Right cardiac atrium (tissue), 5 donors: ENCODE data around the gene TCAP. TPM values are rescaled to one million over a fixed set of nuclear protein-coding genes. Genes with fewer than 3 reads are reported as not detected.

Source experiments
- ATAC-seq, 2 donors: fragments of 200-7000 bp; cut with Tn5 transposase; one replicate each; pipeline versions ENCODE4 v1.8.0 to v1.9.1; 2020; ENCODE audit warnings: moderate library complexity in 2 of 2, mild to moderate bottlenecking in 1 of 2
- DNase-seq, 3 donors: peaks; one replicate each; pipeline ENCODE4 v3.0.0-alpha.2; 2020
- H3K27ac ChIP-seq: one replicate; pipeline ENCODE4 v1.5.1; 2013; ENCODE audit warnings: mild to moderate bottlenecking, low read length, control low read depth, moderate library complexity
- H3K27me3 ChIP-seq: one replicate; pipeline ENCODE4 v1.6.1; 2013; ENCODE audit not compliant: control insufficient read depth, insufficient read depth
- H3K4me1 ChIP-seq: one replicate; pipeline ENCODE4 v1.6.1; 2013; ENCODE audit warnings: low read length; ENCODE audit not compliant: control insufficient read depth, insufficient read depth
- H3K4me3 ChIP-seq: one replicate; pipeline ENCODE4 v1.5.1; 2013; ENCODE audit warnings: low read length, control low read depth
- H3K9me3 ChIP-seq: one replicate; pipeline ENCODE4 v1.6.1; 2013; ENCODE audit warnings: low read length; ENCODE audit not compliant: control insufficient read depth
- WGBS: extraction: QIAGEN DNeasy Blood & Tissue Kit; methylation state at CpG from one replicate; pipeline ENCODE4 v1.1.7; 2013; 5-methylcytosine and 5-hydroxymethylcytosine counted together
- intact Hi-C, 4 donors: fragments of 100-400 bp; cut with DNase I; formaldehyde crosslinking; loops; one replicate each; pipeline versions ENCODE4 v1.11.0 to v1.14.0; 2022 to 2023
- polyA plus RNA-seq: library from polyadenylated mRNA; stranded (reverse); fragments of 200-250 nt; gene quantifications from one replicate; pipeline ENCODE4 v1.2.3, GENCODE V29; 2013
- total RNA-seq, 4 donors: library from RNA; stranded (reverse); fragmentation: NEBNext Ultra II Directional; extraction: Animal tissue kit (Norgen Biotek cat#: 25700); gene quantifications; one replicate each; pipeline ENCODE4 v1.2.1, GENCODE V29; 2021
- donor health status: healthy with polysubstance abuse.
- donor health status: DM: no; HTN: yes; CAD: no.
- donor health status: DM: no; HTN: no; CAD: no.
- donor health status: DM: no; HTN: yes; CAD: no; lungs with severe emphysema.
- donor health status: DM: yes; HTN: yes; CAD: no.

TCAP gene
- total and polyA plus RNA-seq, 5 donors: 2,357 to 4,928 (median 3,533) TPM

- Histone ChIP-seq H3K27me3 (no peaks in the 10 kb centered on the region), H3K9me3 (no peaks in the 10 kb centered on the region), H3K27ac (no peak overlapping the region), H3K4me1 (peaks cover 24% of the 10 kb centered on the region), H3K4me3 (no peak overlapping the region)
- WGBS: 80% methylated on average over 11 of the region's 11 CpGs
- intact Hi-C loops: loop anchor here in 1 of 4 donors (10.0 kb wide), 1 partner anchor 65 kb away; the partner anchor contains the start of gene ERBB2
- DNase-seq (no peak), ATAC-seq (no peak)
Measured at GRCh38 chr17:39639566-39640458, 25.3 kb upstream of the TCAP start.

DNA sequence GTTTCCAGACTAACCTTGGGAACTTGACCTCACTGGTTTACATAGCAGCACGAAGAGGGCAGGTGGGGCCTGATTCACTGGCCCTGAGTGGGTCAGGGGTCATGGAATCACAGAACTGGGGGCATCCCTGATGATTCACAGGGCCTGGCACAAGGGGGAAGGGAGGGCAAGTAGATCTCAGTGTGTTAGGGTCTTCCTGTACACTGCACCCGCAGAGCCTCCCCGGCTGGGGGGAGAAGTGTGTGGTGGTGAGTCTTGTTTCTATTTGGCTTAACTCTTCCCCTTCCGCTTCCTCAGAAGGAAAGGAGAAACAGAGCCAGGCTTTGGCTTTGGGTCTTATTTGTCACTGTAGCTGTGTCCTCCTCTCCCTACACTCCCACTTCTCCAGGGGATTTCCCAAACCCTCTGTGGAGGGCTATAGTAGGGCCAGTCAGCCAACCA, 24.5 kb upstream of the TCAP start:
- Histone ChIP-seq H3K27ac (no peak overlapping the region), H3K4me1 (peaks cover 24% of the 10 kb centered on the region), H3K27me3 (no peaks in the 10 kb centered on the region), H3K9me3 (no peaks in the 10 kb centered on the region), H3K4me3 (no peak overlapping the region)
- ATAC-seq: no peak
- DNase-seq: no peak
- WGBS: 39% methylated on average over 4 of the region's 4 CpGs
- intact Hi-C loops: loop anchor here in 1 of 4 donors (10.0 kb wide), 1 partner anchor 64 kb away; the partner anchor contains the start of gene ERBB2

GRCh38 chr17:39641097-39641496, 24.1 kb upstream of the TCAP start:
- H3K4me3 ChIP-seq: no peak overlapping the region
- ATAC-seq (no peak), DNase-seq (no peak)
- WGBS: 96% methylated on average over 4 of the region's 4 CpGs
- H3K9me3 ChIP-seq: no peaks in the 10 kb centered on the region
- H3K4me1 ChIP-seq: peaks cover 24% of the 10 kb centered on the region
- no peaks in the 10 kb centered on the region for H3K27me3 ChIP-seq
- intact Hi-C loops: loop anchor here in 1 of 4 donors (10.0 kb wide), 1 partner anchor 64 kb away; the partner anchor contains the start of gene ERBB2
- H3K27ac ChIP-seq: no peak overlapping the region

DNA sequence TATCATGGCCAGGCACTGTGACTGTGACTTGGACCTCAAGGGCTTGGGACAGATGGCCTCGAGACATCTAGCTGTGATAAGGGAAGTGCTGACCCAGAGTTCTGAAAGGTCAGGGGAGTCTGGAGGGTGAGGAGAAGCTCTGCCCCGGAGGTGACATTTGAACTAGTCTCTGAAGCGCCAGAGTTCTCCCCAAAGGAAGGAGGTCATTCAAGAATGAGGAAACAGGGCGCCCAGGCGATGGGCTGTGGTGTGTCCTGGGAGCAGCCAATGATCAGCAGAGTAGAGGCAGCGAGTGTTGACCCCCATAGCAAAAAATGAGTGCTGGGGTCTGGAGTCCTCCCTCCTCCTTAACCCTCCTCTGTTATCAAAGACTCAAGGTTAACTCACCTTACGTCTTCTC, 23.3 kb upstream of the TCAP start:
- WGBS: 67% methylated on average over 7 of the region's 7 CpGs
- no peak overlapping the region for H3K4me3 ChIP-seq
- intact Hi-C loops: loop anchor here in 1 of 4 donors (10.0 kb wide), 1 partner anchor 63 kb away; the partner anchor contains the start of gene ERBB2
- no peaks in the 10 kb centered on the region for H3K9me3 ChIP-seq
- H3K27me3 ChIP-seq: no peaks in the 10 kb centered on the region
- DNase-seq: no peak
- ATAC-seq: no peak
- H3K4me1 ChIP-seq: peaks cover 24% of the 10 kb centered on the region
- no peak overlapping the region for H3K27ac ChIP-seq

DNA sequence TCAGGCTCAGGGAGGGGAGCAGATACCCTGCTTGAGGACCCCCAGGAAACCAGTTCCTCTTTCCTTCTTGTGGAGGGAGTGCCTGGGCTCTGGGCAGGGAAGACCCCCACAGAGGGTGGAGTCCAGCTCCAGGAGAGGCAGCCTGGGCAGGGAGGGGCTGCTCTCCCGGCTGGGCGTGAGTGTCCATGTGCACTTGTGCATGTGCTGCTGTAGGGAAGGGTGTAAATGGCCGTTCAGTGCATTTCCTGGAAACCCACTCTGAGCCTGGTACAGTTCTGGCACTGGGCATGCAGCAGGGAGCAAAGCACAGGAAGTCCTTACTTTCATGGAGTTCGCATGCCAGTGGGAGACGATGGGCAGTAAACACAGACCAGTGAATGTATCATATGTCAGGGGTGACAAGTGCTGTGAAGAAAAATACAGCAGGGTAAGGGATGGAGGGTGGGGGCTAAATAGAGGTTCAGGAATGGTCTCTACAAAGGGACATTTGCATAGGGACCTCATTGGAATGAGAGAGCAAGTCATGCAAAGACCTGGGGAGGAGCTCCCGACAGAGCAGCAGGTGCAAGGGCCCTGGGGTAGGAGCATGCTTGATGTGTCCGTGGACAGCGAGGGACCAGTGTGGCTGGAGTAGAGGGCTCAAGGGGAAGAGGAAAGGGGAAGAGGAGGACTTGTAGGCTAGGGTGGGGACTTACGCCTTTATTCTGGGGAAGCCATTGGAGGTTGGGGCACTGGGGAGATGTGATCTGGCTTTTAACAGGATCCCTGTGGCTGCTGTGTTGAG, 22.7 kb upstream of the TCAP start:
- Histone ChIP-seq H3K4me3 (no peak overlapping the region), H3K4me1 (peaks cover 24% of the 10 kb centered on the region), H3K27me3 (no peaks in the 10 kb centered on the region), H3K27ac (no peak overlapping the region), H3K9me3 (no peaks in the 10 kb centered on the region)
- intact Hi-C loops: loop anchor here in 1 of 4 donors (10.0 kb wide), 1 partner anchor 62 kb away; the partner anchor contains the start of gene ERBB2
- no peak for ATAC-seq
- 82% methylated on average over 9 of the region's 9 CpGs for WGBS
- DNase-seq: no peak

DNA sequence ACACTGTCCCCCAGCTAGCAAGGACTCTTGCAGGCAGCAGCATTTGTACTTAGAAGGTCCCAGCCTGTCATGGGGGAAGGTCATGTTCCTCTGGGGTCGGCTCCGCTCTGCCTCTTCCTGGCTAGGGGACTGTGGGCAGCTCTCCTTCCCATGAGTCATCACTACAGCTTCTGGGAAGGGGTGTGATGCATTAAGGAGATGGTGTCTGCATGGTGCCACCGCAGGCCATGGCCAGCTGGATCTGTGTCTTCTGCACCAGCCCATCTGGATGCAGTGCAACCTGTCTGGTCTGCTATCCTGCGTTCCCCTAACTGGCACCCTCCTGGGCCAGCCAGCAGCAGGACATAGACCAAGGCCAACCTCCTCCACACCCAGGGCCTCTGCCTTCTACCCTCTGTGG, 21.9 kb upstream of the TCAP start:
- intact Hi-C loops: loop anchor here in 1 of 4 donors (10.0 kb wide), 1 partner anchor 62 kb away; the partner anchor contains the start of gene ERBB2
- Histone ChIP-seq H3K27me3 (no peaks in the 10 kb centered on the region), H3K4me1 (peaks cover 20% of the 10 kb centered on the region), H3K4me3 (no peak overlapping the region), H3K27ac (no peak overlapping the region), H3K9me3 (no peaks in the 10 kb centered on the region)
- ATAC-seq: peak; percentile 15 to 32
- WGBS: 73% methylated on average over 4 of the region's 4 CpGs
- no peak for DNase-seq

GRCh38 chr17:39647256-39647655, 17.9 kb upstream of the TCAP start:
- Histone ChIP-seq H3K27ac (no peak overlapping the region), H3K27me3 (no peaks in the 10 kb centered on the region), H3K4me3 (no peak overlapping the region), H3K4me1 (peaks cover 6% of the 10 kb centered on the region), H3K9me3 (no peaks in the 10 kb centered on the region)
- intact Hi-C loops: loop anchor here in 1 of 4 donors (10.0 kb wide), 1 partner anchor 58 kb away; the partner anchor contains the start of gene ERBB2
- WGBS: 63% methylated on average over 5 of the region's 5 CpGs
- DNase-seq (no peak), ATAC-seq (no peak)

GRCh38 chr17:39648616-39649366, 16.4 kb upstream of the TCAP start:
- DNase-seq (no peak), ATAC-seq (no peak)

GRCh38 chr17:39650121-39650579, 15.0 kb upstream of the TCAP start:
- ATAC-seq (no peak), DNase-seq (no peak)
- Histone ChIP-seq H3K9me3 (no peaks in the 10 kb centered on the region), H3K27me3 (no peaks in the 10 kb centered on the region), H3K27ac (no peak overlapping the region), H3K4me1 (no peaks in the 10 kb centered on the region), H3K4me3 (no peak overlapping the region)
- intact Hi-C loops: no loop called here
- 87% methylated on average over 11 of the region's 11 CpGs for WGBS

More at GRCh38 chr17:39648616-39649366, 16.4 kb upstream of the TCAP start:
- Histone ChIP-seq H3K27ac (no peak overlapping the region), H3K4me1 (no peaks in the 10 kb centered on the region), H3K4me3 (no peak overlapping the region), H3K27me3 (no peaks in the 10 kb centered on the region), H3K9me3 (no peaks in the 10 kb centered on the region)
- intact Hi-C loops: loop anchor here in 1 of 4 donors (10.0 kb wide), 1 partner anchor 56 kb away; the partner anchor contains the start of gene ERBB2
- WGBS: 83% methylated on average over 15 of the region's 15 CpGs

GRCh38 chr17:39651923-39652586, 13.1 kb upstream of the TCAP start:
- ATAC-seq: no peak
- intact Hi-C loops: no loop called here
- no peak overlapping the region for H3K27ac ChIP-seq
- no peaks in the 10 kb centered on the region for H3K9me3 ChIP-seq
- H3K4me1 ChIP-seq: no peaks in the 10 kb centered on the region
- H3K4me3 ChIP-seq: no peak overlapping the region
- H3K27me3 ChIP-seq: no peaks in the 10 kb centered on the region
- no peak for DNase-seq
- 60% methylated on average over 8 of the region's 8 CpGs for WGBS
